Endothelial cell of umbilical vein (primary cell): ENCODE data around the gene CUL9. TPM values are rescaled to one million over a fixed set of nuclear protein-coding genes. Genes with fewer than 3 reads are reported as not detected.

ENCODE experiments used
- BruUV-seq: library from RNA; stranded (reverse); fragments of 400-500 nt; replicated peaks from 2 replicates; lab custom pipeline; 2021; lab: Mats Ljungman, UMichigan
- CTCF ChIA-PET: fragments of 300-600, 350-600 bp; sonication (Branson Sonifier 250); formaldehyde crosslinking; loops from one replicate; lab custom pipeline; 2021; ENCODE audit warnings: antibody characterized with exemption, inconsistent platforms; lab: Charles Lee
- POLR2A ChIA-PET: fragments of 300-600, 350-600 bp; sonication (Branson Sonifier 250); formaldehyde crosslinking; loops from one replicate; lab custom pipeline; 2021; ENCODE audit warnings: antibody characterized with exemption, inconsistent platforms; lab: Charles Lee
- DNase-seq: peaks from one replicate; pipeline ENCODE4 v3.0.0-alpha.2; 2011; ENCODE audit warnings: low read depth, low spot score
- FAIRE-seq: peaks from 2 replicates; lab custom pipeline; 2011; peaks lifted over from hg19 to GRCh38; lab: Jason Lieb, UNC
- H2AFZ ChIP-seq: 2 replicates; pipeline ENCODE4 v1.6.0; 2012; ENCODE audit warnings: low read depth, low read length, control low read depth, inconsistent platforms
- H3K27ac ChIP-seq: 2 replicates; pipeline ENCODE4 v1.5.1; 2011; ENCODE audit warnings: low read depth, mild to moderate bottlenecking, control low read depth, low read length, moderate library complexity; ENCODE audit not compliant: insufficient read depth
- H3K27me3 ChIP-seq, 2 experiments: 2 replicates each; pipeline versions ENCODE4 v1.6.0 to v1.6.1; 2011; ENCODE audit warnings: low read length in 2 of 2, mixed read lengths in 1 of 2; ENCODE audit not compliant: control insufficient read depth in 2 of 2, insufficient read depth in 2 of 2
- H3K36me3 ChIP-seq, 2 experiments: 2 replicates in 1 of 2; 3 replicates in 1 of 2; pipeline ENCODE4 v1.5.1; 2011; ENCODE audit warnings: low read length in 2 of 2, mild to moderate bottlenecking in 1 of 2, moderate library complexity in 1 of 2; ENCODE audit not compliant: control insufficient read depth in 2 of 2, insufficient read depth in 2 of 2; ENCODE audit errors: extremely low read depth in 1 of 2
- H3K4me1 ChIP-seq: 3 replicates; pipeline ENCODE4 v1.5.1; 2011; ENCODE audit warnings: mild to moderate bottlenecking, low read length; ENCODE audit not compliant: control insufficient read depth, insufficient read depth; ENCODE audit errors: extremely low read depth
- H3K4me2 ChIP-seq: 2 replicates; pipeline ENCODE4 v1.6.1; 2011; ENCODE audit warnings: low read length, control low read depth, mixed read lengths; ENCODE audit not compliant: insufficient read depth
- H3K4me3 ChIP-seq, 3 experiments: fragments of 200-600 bp in 1 of 3; sonication (generic), shearing (Covaris generic) in 1 of 3; replicated peaks in 1 of 3; 2 replicates each; pipeline ENCODE4 v1.5.1; 2011 to 2016; ENCODE audit warnings: control low read depth in 3 of 3, low read length in 3 of 3, mild to moderate bottlenecking in 2 of 3, inconsistent platforms in 1 of 3, low read depth in 1 of 3, moderate library complexity in 1 of 3; ENCODE audit not compliant: insufficient read depth in 1 of 3
- H3K79me2 ChIP-seq: 2 replicates; pipeline ENCODE4 v1.6.0; 2012; ENCODE audit warnings: low read length, inconsistent platforms; ENCODE audit not compliant: control insufficient read depth, insufficient read depth
- H3K9ac ChIP-seq: replicated peaks from 2 replicates; pipeline ENCODE3; 2011; ENCODE audit warnings: low read length, control low read depth; ENCODE audit not compliant: insufficient read depth; ENCODE audit errors: extremely low read depth
- H3K9me1 ChIP-seq: replicated peaks from 3 replicates; pipeline ENCODE4 v1.6.0; 2011; ENCODE audit warnings: mild to moderate bottlenecking, low read length; ENCODE audit not compliant: control insufficient read depth, insufficient read depth; ENCODE audit errors: extremely low read depth
- H3K9me3 ChIP-seq: replicated peaks from 2 replicates; pipeline ENCODE4 v1.5.1; 2012; ENCODE audit warnings: low read length, inconsistent platforms; ENCODE audit not compliant: control insufficient read depth, insufficient read depth
- H4K20me1 ChIP-seq: replicated peaks from 2 replicates; pipeline ENCODE3; 2011; ENCODE audit warnings: mild to moderate bottlenecking, low read length; ENCODE audit not compliant: control insufficient read depth, insufficient read depth; ENCODE audit errors: extremely low read depth
- EZH2 ChIP-seq: IDR thresholded peaks from 2 replicates; pipeline ENCODE4 v1.6.1; 2012; ENCODE audit warnings: borderline replicate concordance, low read depth, mild to moderate bottlenecking, moderate library complexity, low read length, inconsistent platforms; ENCODE audit not compliant: severe bottlenecking
- FOS ChIP-seq: IDR thresholded peaks from 2 replicates; pipeline ENCODE4 v1.6.1; 2011; ENCODE audit warnings: mild to moderate bottlenecking, low read length, moderate library complexity, borderline replicate concordance; ENCODE audit not compliant: insufficient read depth
- GATA2 ChIP-seq: IDR thresholded peaks from 2 replicates; pipeline ENCODE4 v1.7.0; 2011; ENCODE audit warnings: low read depth, mild to moderate bottlenecking, moderate library complexity, mixed read lengths, low read length; ENCODE audit not compliant: insufficient read length, insufficient read depth
- JUN ChIP-seq: IDR thresholded peaks from 2 replicates; pipeline ENCODE4 v1.6.1; 2011; ENCODE audit warnings: borderline replicate concordance, low read depth; ENCODE audit not compliant: insufficient read length, insufficient read depth
- MYC ChIP-seq: IDR thresholded peaks from one replicate; pipeline ENCODE4 v1.6.1; 2011; ENCODE audit warnings: mild to moderate bottlenecking, low read depth, low read length
- POLR2A ChIP-seq: IDR thresholded peaks from 2 replicates; pipeline ENCODE4 v1.6.1; 2012; ENCODE audit warnings: low read depth, mild to moderate bottlenecking, control low read depth, low read length
- POLR2AphosphoS5 ChIP-seq: IDR thresholded peaks from 2 replicates; pipeline ENCODE4 v1.6.1; 2012; ENCODE audit warnings: low read depth, mild to moderate bottlenecking, control low read depth, low read length, moderate library complexity; ENCODE audit not compliant: insufficient read depth
- dilution Hi-C: fragments of 300-500 bp; cut with MboI; formaldehyde crosslinking; loops from one replicate; pipeline ENCODE4 v1.15.0; 2019; ENCODE audit warnings: low sequenced_read_pairs; ENCODE audit not compliant: extremely low pct_ligation_motif_present
- intact Hi-C: fragments of 100-400 bp; cut with micrococcal nuclease; formaldehyde crosslinking; loops from one replicate; pipeline ENCODE4 v1.10.0; 2022
- polyA plus RNA-seq, 4 experiments: library from polyadenylated mRNA; depleted of rRNA in 3 of 4; stranded (reverse) in 3 of 4; unstranded in 1 of 4; fragments of >200 nt; gene quantifications; 2 replicates each; pipeline versions ENCODE4 v1.2.1 to v1.2.3, GENCODE V29; 2011 to 2012; ENCODE audit warnings: missing spikeins in 1 of 4
- total RNA-seq: library from RNA; stranded (reverse); gene quantifications from 2 replicates; pipeline ENCODE4 v1.2.3, GENCODE V29; 2021
- TF ChIP-seq, protein P1 (sequence below): IDR thresholded peaks from 2 replicates; pipeline ENCODE4 v1.6.1; 2011; ENCODE audit not compliant: insufficient read depth, insufficient read length
- TF ChIP-seq, protein P2 (sequence below), 2 donors: IDR thresholded peaks; 1 replicate in 1 of 2; 2 replicates in 1 of 2; pipeline ENCODE4 v1.5.1; 2011; ENCODE audit warnings: low read length in 2 of 2, mild to moderate bottlenecking in 2 of 2, moderate library complexity in 2 of 2, control low read depth in 1 of 2, inconsistent platforms in 1 of 2, low read depth in 1 of 2; ENCODE audit not compliant: insufficient read depth in 1 of 2; ENCODE audit errors: extremely low read depth in 1 of 2

Gene CUL9
- total and polyA plus RNA-seq, 2 donors (not counting 3 experiments of a cell fraction or from before 2014, with no cell fraction given): 38.7 to 46.0 TPM

DNA sequence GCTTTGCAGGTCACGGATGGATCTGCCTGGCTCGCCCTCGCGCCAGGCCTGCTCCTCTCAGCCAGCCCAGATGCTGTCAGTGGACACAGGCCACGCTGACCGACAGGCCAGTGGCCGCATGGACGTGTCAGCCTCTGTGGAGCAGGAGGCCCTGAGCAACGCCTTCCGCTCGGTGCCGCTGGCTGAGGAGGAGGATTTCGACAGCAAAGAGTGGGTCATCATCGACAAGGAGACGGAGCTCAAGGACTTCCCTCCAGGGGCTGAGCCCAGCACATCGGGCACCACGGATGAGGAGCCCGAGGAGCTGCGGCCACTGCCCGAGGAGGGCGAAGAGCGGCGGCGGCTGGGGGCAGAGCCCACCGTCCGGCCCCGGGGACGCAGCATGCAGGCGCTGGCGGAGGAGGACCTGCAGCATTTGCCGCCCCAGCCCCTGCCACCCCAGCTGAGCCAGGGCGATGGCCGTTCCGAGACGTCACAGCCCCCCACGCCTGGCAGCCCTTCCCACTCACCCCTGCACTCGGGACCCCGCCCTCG, 80.9 kb downstream of the CUL9 start:
- CTCF ChIA-PET: interaction anchor here (1.0 to 4.0 kb wide), 16 partner anchors 8 to 255 kb away, joined by 3 to 49 read pairs (median 6); partner anchors contain the start of genes ABCC10, DNPH1, LRRC73 and ZNF318
- H3K4me1 ChIP-seq: no peaks in the 10 kb centered on the region
- intact Hi-C loops (loop anchor here (1.0 kb wide), 3 partner anchors 71 to 243 kb away; no protein-coding TSS in a partner anchor), dilution Hi-C loops (no loop called here)
- no peaks in the 10 kb centered on the region for H3K9me3 ChIP-seq
- H2AFZ ChIP-seq: no peak overlapping the region
- no peaks in the 10 kb centered on the region for H3K79me2 ChIP-seq
- H3K27ac ChIP-seq: no peak overlapping the region
- H3K4me2 ChIP-seq: no peak overlapping the region
- no peak for TF ChIP-seq POLR2AphosphoS5
- TF ChIP-seq FOS: no peak
- no peak for TF ChIP-seq EZH2
- TF ChIP-seq, protein P1, sequence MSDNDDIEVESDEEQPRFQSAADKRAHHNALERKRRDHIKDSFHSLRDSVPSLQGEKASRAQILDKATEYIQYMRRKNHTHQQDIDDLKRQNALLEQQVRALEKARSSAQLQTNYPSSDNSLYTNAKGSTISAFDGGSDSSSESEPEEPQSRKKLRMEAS: no peak
- TF ChIP-seq, protein P2, sequence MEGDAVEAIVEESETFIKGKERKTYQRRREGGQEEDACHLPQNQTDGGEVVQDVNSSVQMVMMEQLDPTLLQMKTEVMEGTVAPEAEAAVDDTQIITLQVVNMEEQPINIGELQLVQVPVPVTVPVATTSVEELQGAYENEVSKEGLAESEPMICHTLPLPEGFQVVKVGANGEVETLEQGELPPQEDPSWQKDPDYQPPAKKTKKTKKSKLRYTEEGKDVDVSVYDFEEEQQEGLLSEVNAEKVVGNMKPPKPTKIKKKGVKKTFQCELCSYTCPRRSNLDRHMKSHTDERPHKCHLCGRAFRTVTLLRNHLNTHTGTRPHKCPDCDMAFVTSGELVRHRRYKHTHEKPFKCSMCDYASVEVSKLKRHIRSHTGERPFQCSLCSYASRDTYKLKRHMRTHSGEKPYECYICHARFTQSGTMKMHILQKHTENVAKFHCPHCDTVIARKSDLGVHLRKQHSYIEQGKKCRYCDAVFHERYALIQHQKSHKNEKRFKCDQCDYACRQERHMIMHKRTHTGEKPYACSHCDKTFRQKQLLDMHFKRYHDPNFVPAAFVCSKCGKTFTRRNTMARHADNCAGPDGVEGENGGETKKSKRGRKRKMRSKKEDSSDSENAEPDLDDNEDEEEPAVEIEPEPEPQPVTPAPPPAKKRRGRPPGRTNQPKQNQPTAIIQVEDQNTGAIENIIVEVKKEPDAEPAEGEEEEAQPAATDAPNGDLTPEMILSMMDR (IDR thresholded peaks at IDR 0.05; ENCODE audit: extremely low read depth in 1 of 2, insufficient read depth in 1 of 2, low read depth in 1 of 2, low read length in 2 of 2): no peak
- no peak for TF ChIP-seq GATA2
- TF ChIP-seq MYC: no peak
- TF ChIP-seq JUN: no peak
- TF ChIP-seq POLR2A: no peak
- H3K9ac ChIP-seq: no peak overlapping the region
- DNase-seq (no peak), FAIRE-seq (no peak)
- POLR2A ChIA-PET: no interaction called here
- no peaks in the 10 kb centered on the region for H3K9me1 ChIP-seq
- no peaks in the 10 kb centered on the region for H4K20me1 ChIP-seq
- no peaks in the 10 kb centered on the region for H3K27me3 ChIP-seq
- H3K4me3 ChIP-seq: no peak overlapping the region
- H3K36me3 ChIP-seq: no peaks in the 10 kb centered on the region
- no TSS peak for BruUV-seq
